ENCODE data around the gene CEP162. TPM values are rescaled to one million over a fixed set of nuclear protein-coding genes. Genes with fewer than 3 reads are reported as not detected.
"Not testable (repeated sequence)": the region's sequence is repeated elsewhere in the genome, so short reads cannot be mapped to it uniquely, and the experiment has no call there.

The CEP162 gene
- total RNA-seq, 4 donors from 2014 or later: 15.0 to 23.2 (median 18.5) TPM

DNA sequence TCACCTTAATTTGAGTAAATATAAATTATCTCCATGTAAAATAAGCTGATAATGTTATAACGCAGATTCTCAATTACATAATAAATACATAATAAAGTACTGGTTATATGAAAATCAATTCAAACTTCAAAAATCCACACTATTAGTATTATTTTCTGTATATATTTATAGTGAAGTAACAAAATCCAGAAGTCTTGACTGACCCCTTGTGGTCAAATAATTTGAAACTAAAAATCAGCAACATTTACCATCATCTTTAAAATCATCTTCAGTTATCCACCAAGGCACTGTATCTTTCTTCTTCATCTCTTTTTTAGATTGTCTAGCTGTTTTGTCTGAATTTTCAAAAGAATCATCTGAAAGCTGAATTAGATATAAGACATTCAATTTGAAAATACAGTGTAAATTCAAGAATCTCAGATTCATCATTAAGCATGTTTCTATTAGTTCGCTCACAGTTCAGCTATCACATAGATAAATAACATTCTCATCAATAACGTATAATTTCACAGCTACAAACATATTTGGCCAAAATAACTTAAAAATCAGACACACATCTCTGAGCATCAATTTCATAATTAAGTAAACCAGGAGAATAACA, 6.5 kb downstream of the CEP162 start:
- Histone ChIP-seq H3K27ac (no peak overlapping the region), H3K27me3 (no peaks in the 10 kb centered on the region), H3K4me3 (replicated peaks in 1 of 3) (no peak overlapping the region), H3K9me3 (no peaks in the 10 kb centered on the region), H3K36me3 (no peaks in the 10 kb centered on the region), H3K4me1 (peaks cover 0 to 7% of the 10 kb centered on the region in 2 donors)
- WGBS, 2 donors: 82 to 86% methylated on average over 3 of the region's 3 CpGs
- TF ChIP-seq POLR2A (IDR thresholded peaks at IDR 0.05) (no peak), CTCF (IDR thresholded peaks at IDR 0.05) (peak in 3 of 6 experiments; percentile 28 to 47 (median 43))
- intact Hi-C loops (cut with DNase I): loop anchor here (10.0 kb wide), 1 partner anchor 336 kb away; no protein-coding TSS in a partner anchor
- no peak for DNase-seq

GRCh38 chr6:84218091-84218490, 9.4 kb downstream of the CEP162 start:
- 85 to 87% methylated on average over 3 of the region's 3 CpGs for WGBS, 2 donors

DNA sequence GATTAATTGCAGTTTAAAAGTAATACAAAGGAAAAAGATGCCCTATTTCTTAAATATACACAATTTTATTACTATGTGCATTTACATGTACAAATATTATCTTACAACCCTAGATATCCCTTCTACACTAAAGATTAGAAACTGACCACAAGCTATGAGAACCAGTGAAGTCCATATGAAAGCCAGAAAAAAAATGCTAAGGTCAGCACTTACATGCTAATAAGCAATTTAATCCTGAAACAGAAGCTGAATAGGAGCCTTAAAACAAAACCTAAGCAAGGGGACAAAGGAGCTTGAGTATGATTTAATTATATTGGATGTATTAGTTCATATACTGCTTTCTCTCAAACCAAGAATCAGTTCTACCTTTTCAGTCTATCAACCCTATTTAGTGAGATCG, 14.2 kb downstream of the CEP162 start:
- intact Hi-C loops (cut with DNase I): no loop called here
- peaks cover 7 to 10% of the 10 kb centered on the region in 2 donors for H3K36me3 ChIP-seq

More at GRCh38 chr6:84218091-84218490, 9.4 kb downstream of the CEP162 start:
- Histone ChIP-seq H3K27me3 (no peaks in the 10 kb centered on the region), H3K4me1 (peaks cover 0 to 7% of the 10 kb centered on the region in 2 donors), H3K27ac (no peak overlapping the region), H3K9me3 (no peaks in the 10 kb centered on the region), H3K36me3 (peaks cover 0 to 5% of the 10 kb centered on the region in 2 donors), H3K4me3 (replicated peaks in 1 of 3) (no peak overlapping the region)
- DNase-seq: no peak
- intact Hi-C loops (cut with DNase I): no loop called here
- TF ChIP-seq POLR2A (IDR thresholded peaks at IDR 0.05) (no peak), CTCF (IDR thresholded peaks at IDR 0.05) (no peak)

DNA sequence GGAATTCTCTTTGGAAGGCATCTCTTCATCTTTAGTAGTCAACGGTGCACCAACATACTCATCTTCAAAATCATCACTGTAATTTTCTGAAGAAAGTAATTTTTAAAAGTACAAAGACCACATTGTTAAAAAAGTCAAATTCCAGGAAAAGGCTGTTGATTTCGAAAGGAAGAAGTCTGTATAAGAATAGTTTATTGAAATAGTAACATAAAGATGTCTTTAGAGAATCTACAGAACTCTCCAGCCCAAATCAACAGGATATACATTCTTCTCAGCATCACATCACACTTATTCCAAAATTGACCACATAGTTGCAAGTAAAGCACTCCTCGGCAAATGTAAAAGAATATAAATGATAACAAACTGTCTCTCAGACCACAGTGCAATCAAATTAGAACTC, 23.4 kb downstream of the CEP162 start:
- WGBS, 2 donors: 93 to 95% methylated on average over 3 of the region's 3 CpGs

More for the DNA sequence above, 14.2 kb downstream of the CEP162 start:
- no peak overlapping the region for H3K27ac ChIP-seq
- H3K4me3 ChIP-seq (replicated peaks in 1 of 3): no peak overlapping the region
- 89 to 98% methylated on average over 1 of the region's 1 CpG for WGBS, 2 donors
- peaks cover 0 to 7% of the 10 kb centered on the region in 2 donors for H3K4me1 ChIP-seq
- no peaks in the 10 kb centered on the region for H3K27me3 ChIP-seq
- no peak for DNase-seq
- no peaks in the 10 kb centered on the region for H3K9me3 ChIP-seq
- TF ChIP-seq CTCF (IDR thresholded peaks at IDR 0.05): no peak
- TF ChIP-seq POLR2A (IDR thresholded peaks at IDR 0.05): no peak

DNA sequence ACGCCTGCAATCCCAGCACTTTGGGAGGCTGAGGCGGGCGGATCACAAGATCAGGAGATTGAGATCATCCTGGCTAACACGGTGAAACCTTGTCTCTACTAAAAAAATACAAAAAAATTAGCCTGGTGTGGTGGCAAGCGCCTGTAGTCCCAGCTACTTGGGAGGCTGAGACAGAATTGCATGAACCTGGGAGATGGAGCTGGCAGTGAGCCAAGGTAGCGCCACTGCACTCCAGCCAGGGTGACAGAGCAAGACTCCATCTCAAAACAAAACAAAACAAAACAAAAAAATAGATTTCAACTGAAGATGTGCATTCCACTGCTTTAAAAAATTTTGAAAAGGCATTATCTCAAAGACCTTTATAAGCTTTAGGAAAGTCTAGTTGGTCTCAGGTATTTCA, 27.5 kb downstream of the CEP162 start:
- H3K36me3 ChIP-seq: peaks cover 0 to 18% of the 10 kb centered on the region in 2 donors
- 94 to 95% methylated on average over 6 of the region's 6 CpGs for WGBS, 2 donors

More for the DNA sequence above, 23.4 kb downstream of the CEP162 start:
- Histone ChIP-seq H3K4me1 (no peaks in the 10 kb centered on the region), H3K36me3 (peaks cover 8 to 11% of the 10 kb centered on the region in 2 donors), H3K9me3 (no peaks in the 10 kb centered on the region), H3K27me3 (no peaks in the 10 kb centered on the region), H3K4me3 (replicated peaks in 1 of 3) (no peak overlapping the region), H3K27ac (no peak overlapping the region)
- intact Hi-C loops (cut with DNase I): no loop called here
- no peak for TF ChIP-seq CTCF (IDR thresholded peaks at IDR 0.05)
- no peak for TF ChIP-seq POLR2A (IDR thresholded peaks at IDR 0.05)
- no peak for DNase-seq

More for the DNA sequence above, 27.5 kb downstream of the CEP162 start:
- H3K4me1 ChIP-seq; H3K27ac ChIP-seq; DNase-seq; H3K9me3 ChIP-seq; H3K4me3 ChIP-seq (replicated peaks in 1 of 3); intact Hi-C loops (cut with DNase I); H3K27me3 ChIP-seq: not testable (repeated sequence)

All from thyroid gland (tissue), 4 donors.